22Rv1 (cell line): Measurements from ENCODE around the gene CREB3L4.
"Not testable (repeated sequence)": the region's sequence is repeated elsewhere in the genome, so short reads cannot be mapped to it uniquely, and the experiment has no call there.

ENCODE experiments used
- H3K27ac ChIP-seq: fragments of 450-650 bp; 2 replicates; pipeline ENCODE4 v1.5.1; 2017
- ZFX ChIP-seq: fragments of 450-650 bp; IDR thresholded peaks from 2 replicates; pipeline ENCODE4 v1.6.1; 2017; ENCODE audit warnings: antibody characterized with exemption, borderline replicate concordance
- TF ChIP-seq, protein P1 (sequence below): fragments of 450-650 bp; IDR thresholded peaks from 2 replicates; pipeline ENCODE4 v1.5.1; 2017; ENCODE audit warnings: mild to moderate bottlenecking

The CREB3L4 gene

DNA sequence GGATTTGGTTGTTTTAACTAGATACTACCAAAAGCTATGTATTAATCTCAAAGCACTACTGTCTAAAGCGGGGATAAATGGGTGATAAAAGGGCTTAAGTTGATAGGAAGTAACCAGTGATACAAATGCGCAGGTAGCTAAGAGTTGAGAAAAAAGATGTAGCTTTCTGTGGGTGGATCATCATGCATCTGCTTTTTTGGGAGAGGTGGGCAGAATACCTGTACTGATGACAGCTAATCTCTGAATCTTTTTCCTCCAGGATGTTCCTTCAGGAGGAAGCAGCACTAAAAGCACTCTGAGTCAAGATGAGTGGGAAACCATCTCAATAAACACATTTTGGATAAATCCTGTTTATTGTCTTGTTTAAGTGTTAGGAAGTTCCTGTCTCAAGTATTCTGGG is 24.1 kb downstream of the CREB3L4 start:
- no peak for TF ChIP-seq ZFX
- TF ChIP-seq, protein P1, sequence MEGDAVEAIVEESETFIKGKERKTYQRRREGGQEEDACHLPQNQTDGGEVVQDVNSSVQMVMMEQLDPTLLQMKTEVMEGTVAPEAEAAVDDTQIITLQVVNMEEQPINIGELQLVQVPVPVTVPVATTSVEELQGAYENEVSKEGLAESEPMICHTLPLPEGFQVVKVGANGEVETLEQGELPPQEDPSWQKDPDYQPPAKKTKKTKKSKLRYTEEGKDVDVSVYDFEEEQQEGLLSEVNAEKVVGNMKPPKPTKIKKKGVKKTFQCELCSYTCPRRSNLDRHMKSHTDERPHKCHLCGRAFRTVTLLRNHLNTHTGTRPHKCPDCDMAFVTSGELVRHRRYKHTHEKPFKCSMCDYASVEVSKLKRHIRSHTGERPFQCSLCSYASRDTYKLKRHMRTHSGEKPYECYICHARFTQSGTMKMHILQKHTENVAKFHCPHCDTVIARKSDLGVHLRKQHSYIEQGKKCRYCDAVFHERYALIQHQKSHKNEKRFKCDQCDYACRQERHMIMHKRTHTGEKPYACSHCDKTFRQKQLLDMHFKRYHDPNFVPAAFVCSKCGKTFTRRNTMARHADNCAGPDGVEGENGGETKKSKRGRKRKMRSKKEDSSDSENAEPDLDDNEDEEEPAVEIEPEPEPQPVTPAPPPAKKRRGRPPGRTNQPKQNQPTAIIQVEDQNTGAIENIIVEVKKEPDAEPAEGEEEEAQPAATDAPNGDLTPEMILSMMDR = no peak
- H3K27ac ChIP-seq = peak overlapping the region; percentile 85

DNA sequence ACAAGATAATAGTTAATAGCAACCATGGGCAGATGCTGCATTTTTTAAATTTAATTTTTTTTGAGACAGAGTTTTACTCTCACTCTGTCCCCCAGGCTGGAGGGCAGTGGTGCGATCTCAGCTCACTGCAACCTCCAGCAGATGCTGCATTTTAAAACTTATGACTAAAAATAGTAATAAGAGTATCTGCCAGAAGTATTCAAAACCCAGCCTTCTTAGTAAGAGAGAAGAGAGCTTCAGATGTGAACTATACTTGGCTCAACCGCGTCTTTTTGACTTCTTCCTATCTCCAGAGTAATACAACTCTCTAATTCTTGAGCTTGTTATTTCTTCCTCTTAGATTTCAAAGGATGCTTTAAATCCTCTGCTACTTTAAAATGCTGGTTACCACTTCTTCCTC is 27.5 kb downstream of the CREB3L4 start:
- no peak for TF ChIP-seq ZFX
- TF ChIP-seq, protein P1 = no peak
- H3K27ac ChIP-seq = no peak overlapping the region; the same call in 1 of the 2 replicates

DNA sequence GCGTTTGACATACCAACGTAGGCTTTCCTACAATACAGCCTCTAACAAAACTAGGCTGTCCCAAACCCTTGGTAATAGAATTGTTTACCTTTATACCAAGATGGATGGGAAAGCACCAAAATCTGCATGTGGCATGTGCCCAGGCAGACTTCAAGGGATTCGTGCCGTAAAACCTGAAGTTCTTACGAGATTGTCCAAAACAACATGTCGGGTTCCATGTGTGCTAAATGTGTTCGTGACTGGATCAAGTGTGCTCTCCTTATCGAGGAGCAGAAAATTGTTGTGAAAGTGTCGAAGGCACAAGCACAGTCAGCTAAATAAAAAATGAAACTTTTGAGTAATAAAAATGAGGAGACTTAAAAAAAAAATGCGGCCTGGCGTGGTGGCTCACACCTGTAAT is 27.9 kb downstream of the CREB3L4 start:
- TF ChIP-seq, protein P1 = no peak
- no peak for TF ChIP-seq ZFX
- H3K27ac ChIP-seq = peak overlapping the region; percentile 45; the same call in 1 of the 2 replicates

DNA sequence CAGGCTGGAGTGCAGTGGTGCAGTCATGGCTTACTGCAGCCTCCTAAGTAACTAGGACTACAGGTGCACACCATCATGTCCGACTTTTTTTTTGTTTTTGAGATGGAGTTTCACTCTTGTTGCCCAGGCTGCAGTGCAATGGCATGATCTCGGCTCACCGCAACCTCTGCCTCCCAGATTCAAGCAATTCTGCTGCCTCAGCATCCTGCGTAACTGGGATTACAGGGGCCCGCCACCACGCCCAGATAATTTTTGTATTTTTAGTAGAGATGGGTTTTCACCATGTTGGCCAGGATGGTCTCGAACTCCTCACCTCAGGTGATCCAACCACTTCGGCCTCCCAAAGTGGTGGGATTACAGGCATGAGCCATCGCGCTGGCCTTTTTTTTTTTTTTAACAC is 29.2 kb downstream of the CREB3L4 start:
- peak overlapping the region; percentile 45 for H3K27ac ChIP-seq

DNA sequence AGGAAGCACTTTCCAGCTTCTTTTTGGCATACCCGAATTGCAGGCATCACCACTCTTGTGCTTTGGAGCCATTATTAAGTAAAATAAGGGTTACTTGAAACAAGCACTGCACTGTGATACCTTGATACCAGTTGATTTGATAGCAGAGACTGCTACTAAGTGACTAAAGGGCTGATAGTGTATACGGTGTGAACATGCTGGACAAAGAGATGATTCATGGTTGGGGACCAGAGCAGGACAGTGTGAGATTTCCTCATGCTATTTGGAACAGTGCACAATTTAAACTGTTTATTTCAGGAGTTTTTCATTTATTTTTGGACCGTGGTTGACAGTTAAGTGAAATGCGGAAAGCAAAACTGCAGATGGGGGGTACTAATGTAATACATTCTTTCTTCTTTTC is 32.7 kb downstream of the CREB3L4 start:
- TF ChIP-seq, protein P1 = no peak
- no peak for TF ChIP-seq ZFX
- no peak overlapping the region for H3K27ac ChIP-seq

DNA sequence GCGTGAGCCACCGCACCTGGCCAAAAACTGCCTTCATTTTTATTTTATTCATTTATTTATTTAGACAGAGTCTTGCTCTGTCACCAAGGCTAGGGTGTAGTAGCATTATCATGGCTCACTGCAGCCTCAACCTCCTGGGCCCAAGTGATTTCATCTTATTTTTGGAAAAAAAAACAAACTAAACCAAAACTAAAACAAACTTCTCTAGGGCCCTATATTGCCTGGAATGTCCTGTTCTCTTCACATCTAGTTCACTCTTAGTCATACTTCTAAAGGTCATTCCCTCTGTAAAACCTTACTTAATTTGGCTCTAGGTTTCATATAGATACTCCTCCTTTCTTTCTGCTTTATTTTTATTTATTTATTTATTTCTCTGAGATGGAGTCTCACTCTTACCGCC is 38.4 kb downstream of the CREB3L4 start:
- TF ChIP-seq ZFX = no peak
- TF ChIP-seq, protein P1 = no peak
- H3K27ac ChIP-seq = no peak overlapping the region

DNA sequence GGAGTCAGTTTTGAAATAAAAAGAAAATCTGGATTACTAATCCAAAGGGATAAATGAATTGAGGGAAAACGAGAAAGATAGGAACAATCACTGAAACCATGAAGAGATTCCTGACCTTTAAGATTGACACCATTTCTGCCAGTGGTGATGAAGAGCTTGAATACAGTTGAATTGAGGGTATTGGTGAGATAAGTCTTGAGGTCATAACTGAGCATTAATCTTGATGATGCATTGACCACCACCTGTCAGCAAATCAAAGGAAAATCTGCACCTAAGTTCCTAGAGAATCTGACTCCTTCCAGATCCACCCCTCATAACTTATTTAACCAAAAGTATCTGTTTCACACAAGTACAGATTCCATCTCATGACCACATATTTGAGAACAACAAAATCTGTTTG is 44.4 kb downstream of the CREB3L4 start:
- TF ChIP-seq ZFX = no peak
- TF ChIP-seq, protein P1 = no peak
- H3K27ac ChIP-seq = no peak overlapping the region

DNA sequence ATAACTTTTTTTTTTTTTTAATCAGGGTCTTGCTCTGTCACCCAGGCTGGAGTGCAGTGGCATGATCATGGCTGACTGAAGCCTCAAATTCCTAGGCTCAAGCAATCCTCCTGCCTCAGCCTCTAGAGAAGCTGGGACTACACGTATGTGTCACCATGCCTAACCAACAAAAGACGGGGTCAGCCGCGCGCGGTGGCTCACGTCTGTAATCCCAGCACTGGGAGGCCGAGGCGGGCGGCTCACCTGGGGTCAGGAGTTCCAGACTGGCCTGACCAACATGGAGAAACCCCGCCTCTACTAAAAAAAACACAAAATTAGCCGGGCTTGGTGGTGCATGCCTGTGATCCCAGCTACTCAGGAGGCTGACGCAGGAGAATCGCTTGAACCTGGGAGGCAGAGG is 44.8 kb downstream of the CREB3L4 start:
- H3K27ac ChIP-seq = not testable (repeated sequence)
